OCI-LY7 (cell line): Measurements from ENCODE around the gene SLC25A14. TPM values are rescaled to one million over a fixed set of nuclear protein-coding genes. Genes with fewer than 3 reads are reported as not detected.

ENCODE experiments used
- BruUV-seq: library from RNA; stranded (reverse); fragments of 400-500 nt; replicated peaks from 2 replicates; lab custom pipeline; 2021; lab: Mats Ljungman, UMichigan
- CTCF ChIA-PET: fragments of 300-600 bp; sonication (Branson Sonifier 250); formaldehyde crosslinking; loops from one replicate; lab custom pipeline; 2022; ENCODE audit warnings: antibody characterized with exemption; ENCODE audit not compliant: unreplicated experiment; lab: Charles Lee
- POLR2A ChIA-PET: fragments of 300-600 bp; sonication (Branson Sonifier 250); formaldehyde crosslinking; loops from one replicate; lab custom pipeline; 2022; ENCODE audit warnings: antibody characterized with exemption; lab: Charles Lee
- DNase-seq: peaks from one replicate; pipeline ENCODE4 v3.0.0-alpha.2; 2015; ENCODE audit warnings: low spot score
- H2AFZ ChIP-seq: fragments of 200-600 bp; sonication (generic), shearing (Covaris generic); 2 replicates; pipeline ENCODE4 v1.6.1; 2014; ENCODE audit warnings: mild to moderate bottlenecking, antibody characterized with exemption, low read length, moderate library complexity
- H3K27ac ChIP-seq: fragments of 200-600 bp; sonication (generic); 2 replicates; pipeline ENCODE4 v1.5.1; 2014; ENCODE audit warnings: mixed run types, low read depth, mild to moderate bottlenecking, moderate library complexity, low read length, inconsistent platforms; ENCODE audit not compliant: poor library complexity, severe bottlenecking
- H3K36me3 ChIP-seq: fragments of 200-600 bp; sonication (generic); 2 replicates; pipeline ENCODE4 v1.6.1; 2014; ENCODE audit warnings: mild to moderate bottlenecking, antibody characterized with exemption, low read length, moderate library complexity, mixed read lengths; ENCODE audit not compliant: insufficient read depth
- H3K4me1 ChIP-seq: fragments of 200-600 bp; sonication (generic); 2 replicates; pipeline ENCODE4 v1.5.1; 2014; ENCODE audit warnings: mild to moderate bottlenecking, low read length; ENCODE audit not compliant: insufficient read depth, poor library complexity, severe bottlenecking
- H3K4me2 ChIP-seq: fragments of 200-600 bp; sonication (generic); 2 replicates; pipeline ENCODE4 v1.6.1; 2014; ENCODE audit warnings: mild to moderate bottlenecking, low read length
- H3K4me3 ChIP-seq: fragments of 200-600 bp; sonication (generic); 2 replicates; pipeline ENCODE4 v1.5.1; 2014; ENCODE audit warnings: mild to moderate bottlenecking, low read depth, low read length; ENCODE audit not compliant: poor library complexity, severe bottlenecking
- H3K79me2 ChIP-seq: fragments of 200-600 bp; sonication (generic); 2 replicates; pipeline ENCODE4 v1.6.1; 2016; ENCODE audit warnings: low read depth, mild to moderate bottlenecking, low read length, moderate library complexity, mixed read lengths; ENCODE audit not compliant: insufficient read depth
- H3K9me2 ChIP-seq: fragments of 200-600 bp; sonication (generic); 2 replicates; pipeline ENCODE4 v1.6.1; 2016; ENCODE audit warnings: mild to moderate bottlenecking, low read length, mixed read lengths; ENCODE audit not compliant: insufficient read depth
- H3K9me3 ChIP-seq: fragments of 200-600 bp; sonication (generic); 2 replicates; pipeline ENCODE4 v1.6.1; 2014; ENCODE audit warnings: mild to moderate bottlenecking, mixed run types, low read length, mixed read lengths
- H4K20me1 ChIP-seq: fragments of 200-600 bp; sonication (generic); 2 replicates; pipeline ENCODE4 v1.6.1; 2014; ENCODE audit warnings: mild to moderate bottlenecking, antibody characterized with exemption, low read length, moderate library complexity, mixed read lengths; ENCODE audit not compliant: insufficient read depth
- CTCF ChIP-seq: fragments of 200-600 bp; sonication (generic); conservative IDR thresholded peaks from 2 replicates; pipeline ENCODE4 v1.5.1; 2014; ENCODE audit warnings: mild to moderate bottlenecking, antibody characterized with exemption, low read length, moderate library complexity, mixed read lengths
- EZH2phosphoT487 ChIP-seq: fragments of 200-600 bp; sonication (generic); IDR thresholded peaks from 2 replicates; pipeline ENCODE4 v1.6.1; 2018; ENCODE audit warnings: low read depth, borderline replicate concordance, mild to moderate bottlenecking, mixed run types, antibody characterized with exemption, low read length, moderate library complexity, mixed read lengths
- intact Hi-C: fragments of 100-400 bp; cut with micrococcal nuclease; formaldehyde crosslinking; loops from one replicate; pipeline ENCODE4 v1.10.0; 2022; ENCODE audit not compliant: unreplicated experiment
- total RNA-seq, 2 experiments: library from RNA; depleted of rRNA in 1 of 2; stranded (reverse); fragments of >200 nt in 1 of 2; shearing (Covaris generic) in 1 of 2; gene quantifications; 2 replicates each; pipeline ENCODE4 v1.2.3, GENCODE V29; 2014 to 2022

The SLC25A14 gene
- total RNA-seq, 2 experiments from 2014 or later: 12.6 to 19.5 TPM

DNA sequence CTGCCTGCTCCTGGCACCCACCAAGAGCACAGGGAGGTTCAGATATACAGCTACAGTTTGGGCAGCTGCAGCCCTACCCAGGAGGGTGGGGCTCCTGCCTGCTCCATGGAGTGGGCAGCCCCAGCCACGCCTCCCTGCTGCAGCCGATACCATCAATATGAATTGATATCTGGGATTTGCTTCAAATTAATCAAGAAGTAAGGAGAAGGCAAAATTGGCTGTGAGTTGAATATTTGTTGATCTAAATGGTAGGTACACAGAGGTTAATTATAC lies 39.8 kb upstream of the SLC25A14 start:
- no peak overlapping the region for H3K4me3 ChIP-seq
- no peaks in the 10 kb centered on the region for H3K79me2 ChIP-seq
- TF ChIP-seq CTCF (no peak), EZH2phosphoT487 (no peak)
- ChIA-PET CTCF (no interaction called here), POLR2A (no interaction called here)
- H3K9me3 ChIP-seq: no peaks in the 10 kb centered on the region
- intact Hi-C loops: no loop called here
- H4K20me1 ChIP-seq: no peaks in the 10 kb centered on the region
- H3K4me2 ChIP-seq: no peak overlapping the region
- H3K36me3 ChIP-seq: no peaks in the 10 kb centered on the region
- H2AFZ ChIP-seq: no peak overlapping the region
- BruUV-seq: no TSS peak
- no peaks in the 10 kb centered on the region for H3K4me1 ChIP-seq
- H3K27ac ChIP-seq: no peak overlapping the region
- H3K9me2 ChIP-seq: no peaks in the 10 kb centered on the region
- no peak for DNase-seq

- Histone ChIP-seq H3K36me3 (no peaks in the 10 kb centered on the region), H2AFZ (no peak overlapping the region), H3K9me3 (no peaks in the 10 kb centered on the region), H3K4me1 (no peaks in the 10 kb centered on the region), H3K4me3 (no peak overlapping the region), H3K9me2 (no peaks in the 10 kb centered on the region), H3K4me2 (no peak overlapping the region), H3K79me2 (no peaks in the 10 kb centered on the region), H3K27ac (no peak overlapping the region), H4K20me1 (no peaks in the 10 kb centered on the region)
- ChIA-PET POLR2A (interaction anchor here (0.5 kb wide), 1 partner anchor 749 kb away, joined by 3 read pairs; no protein-coding TSS in a partner anchor), CTCF (no interaction called here)
- BruUV-seq: no TSS peak
- no peak for DNase-seq
- TF ChIP-seq CTCF (no peak), EZH2phosphoT487 (no peak)
- intact Hi-C loops: no loop called here
These were observed 38.3 kb upstream of the SLC25A14 start for GRCh38 chrX:130301405-130301804.

DNA sequence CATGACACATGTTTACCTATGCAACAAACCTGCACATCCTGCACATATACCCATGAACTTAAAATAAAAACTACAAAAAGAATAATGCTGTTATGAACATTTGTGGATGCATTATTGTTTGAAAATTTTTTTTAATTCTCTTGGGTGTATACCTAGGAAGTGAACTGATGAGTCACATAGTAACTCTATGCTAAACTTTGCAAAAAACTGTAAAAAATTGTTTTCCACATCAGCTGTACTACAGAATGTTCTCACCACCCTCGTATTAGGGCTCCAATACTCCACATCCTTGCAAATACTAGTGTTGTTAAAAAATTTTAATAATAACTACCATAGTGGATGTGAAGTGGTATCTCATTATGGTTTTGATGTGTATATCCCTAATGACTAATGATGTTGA lies 37.7 kb upstream of the SLC25A14 start:
- BruUV-seq: no TSS peak
- intact Hi-C loops: no loop called here
- H3K4me1 ChIP-seq: no peaks in the 10 kb centered on the region
- no peaks in the 10 kb centered on the region for H3K9me3 ChIP-seq
- no peak for TF ChIP-seq EZH2phosphoT487
- TF ChIP-seq CTCF: no peak
- H2AFZ ChIP-seq: no peak overlapping the region
- H4K20me1 ChIP-seq: no peaks in the 10 kb centered on the region
- no peaks in the 10 kb centered on the region for H3K36me3 ChIP-seq
- H3K27ac ChIP-seq: no peak overlapping the region
- no peaks in the 10 kb centered on the region for H3K79me2 ChIP-seq
- no peak for DNase-seq
- no peak overlapping the region for H3K4me3 ChIP-seq
- H3K4me2 ChIP-seq: no peak overlapping the region
- POLR2A ChIA-PET: no interaction called here
- CTCF ChIA-PET: no interaction called here
- H3K9me2 ChIP-seq: no peaks in the 10 kb centered on the region
